A549 (cell line): Measurements from ENCODE around the gene UBIAD1. TPM values are rescaled to one million over a fixed set of nuclear protein-coding genes. Genes with fewer than 3 reads are reported as not detected.
"Not testable (repeated sequence)": the region's sequence is repeated elsewhere in the genome, so short reads cannot be mapped to it uniquely, and the experiment has no call there.

Experiments used
- ATAC-seq, 2 experiments: fragments of 200-7000 bp in 1 of 2; fragments of >200 bp in 1 of 2; cut with Nextera tagmentation in 1 of 2; cut with Tn5 transposase in 1 of 2; 3 replicates each; pipeline versions ENCODE4 v1.8.0 to v1.9.1; 2018 to 2020; ENCODE audit warnings: mild to moderate bottlenecking in 1 of 2, moderate library complexity in 1 of 2
- CTCF ChIA-PET: fragments of 300-600 bp; sonication (Branson Sonifier 250); formaldehyde crosslinking; extraction: SDS; loops from one replicate; lab custom pipeline; 2021; ENCODE audit warnings: antibody characterized with exemption, inconsistent platforms; lab: Yijun Ruan, JAX
- POLR2A ChIA-PET: fragments of 350-600 bp; formaldehyde crosslinking; extraction: SDS; loops from one replicate; lab custom pipeline; 2021; ENCODE audit warnings: antibody characterized with exemption, inconsistent platforms; lab: Yijun Ruan, JAX
- DNase-seq, 2 experiments: peaks; one replicate each; pipeline versions ENCODE4 v3.0.0 to v3.0.0-alpha.2; 2011 to 2016; ENCODE audit warnings: low read depth in 1 of 2, low spot score in 1 of 2
- FAIRE-seq: peaks from 2 replicates; lab custom pipeline; 2011; peaks lifted over from hg19 to GRCh38; lab: Jason Lieb, UNC
- H3K27ac ChIP-seq, 2 experiments: fragments of >200 bp; sonication (Bioruptor Twin); formaldehyde crosslinking; 3 replicates each; pipeline ENCODE4 v1.5.1; 2016 to 2017
- H3K4me1 ChIP-seq: fragments of >200 bp; sonication (Bioruptor Twin); formaldehyde crosslinking; 3 replicates; pipeline ENCODE4 v1.6.1; 2016
- H3K4me2 ChIP-seq: fragments of >200 bp; sonication (Bioruptor Twin); formaldehyde crosslinking; 3 replicates; pipeline ENCODE4 v1.6.1; 2016
- H3K4me3 ChIP-seq: fragments of >200 bp; sonication (Bioruptor Twin); formaldehyde crosslinking; 3 replicates; pipeline ENCODE4 v1.5.1; 2016
- H3K9me3 ChIP-seq: fragments of >200 bp; sonication (Bioruptor Twin); formaldehyde crosslinking; 3 replicates; pipeline ENCODE4 v1.6.1; 2016
- CBX2 ChIP-seq: fragments of 200-600 bp; sonication (generic); IDR thresholded peaks from 2 replicates; pipeline ENCODE4 v1.6.1; 2016; ENCODE audit warnings: low read depth, mild to moderate bottlenecking, borderline replicate concordance
- FOSL2 ChIP-seq, 2 experiments: fragments of 450-650 bp in 1 of 2; fragments of >200 bp in 1 of 2; sonication (Bioruptor Twin) in 1 of 2; formaldehyde crosslinking; IDR thresholded peaks; 2 replicates each; pipeline versions ENCODE4 v1.5.0 to v1.6.1; 2016 to 2020; ENCODE audit warnings: mild to moderate bottlenecking in 1 of 2, moderate library complexity in 1 of 2
- GATA3 ChIP-seq: IDR thresholded peaks from 2 replicates; pipeline ENCODE4 v1.6.1; 2012; ENCODE audit warnings: borderline replicate concordance
- HDAC2 ChIP-seq: fragments of 200-600 bp; sonication (generic); IDR thresholded peaks from 2 replicates; pipeline ENCODE4 v1.6.1; 2016
- KDM1A ChIP-seq: fragments of 200-600 bp; sonication (generic); IDR thresholded peaks from 2 replicates; pipeline ENCODE4 v1.6.1; 2016; ENCODE audit warnings: low read depth, mild to moderate bottlenecking
- MAFK ChIP-seq: fragments of 450-650 bp; IDR thresholded peaks from 2 replicates; pipeline ENCODE4 v1.6.1; 2014; ENCODE audit not compliant: partially characterized antibody
- MAZ ChIP-seq: fragments of 150-350 bp; IDR thresholded peaks from 2 replicates; pipeline ENCODE4 v1.6.1; 2014; ENCODE audit warnings: antibody characterized with exemption, low read depth, low read length, borderline replicate concordance
- MYC ChIP-seq: IDR thresholded peaks from 2 replicates; pipeline ENCODE4 v1.6.1; 2012; ENCODE audit warnings: mild to moderate bottlenecking, inconsistent platforms, low read length, improper control_type of control experiment, borderline replicate concordance
- NPAS2 ChIP-seq: fragments of 250-450 bp; sonication (Bioruptor Pico); IDR thresholded peaks from 2 replicates; pipeline ENCODE4 v1.8.0; 2022; ENCODE audit warnings: mild to moderate bottlenecking, moderate library complexity, borderline replicate concordance
- POLR2A ChIP-seq: IDR thresholded peaks from 2 replicates; pipeline ENCODE4 v1.6.1; 2012; ENCODE audit warnings: mild to moderate bottlenecking, low read length
- RCOR1 ChIP-seq: fragments of 150-350 bp; IDR thresholded peaks from 2 replicates; pipeline ENCODE4 v1.6.1; 2014; ENCODE audit warnings: antibody characterized with exemption, low read length, low read depth
- RFX5 ChIP-seq: fragments of 450-650 bp; IDR thresholded peaks from 2 replicates; pipeline ENCODE4 v1.7.1; 2014; ENCODE audit warnings: antibody characterized with exemption, mild to moderate bottlenecking, moderate library complexity
- RNF2 ChIP-seq: fragments of 200-600 bp; sonication (generic); IDR thresholded peaks from 2 replicates; pipeline ENCODE4 v1.6.1; 2016; ENCODE audit warnings: low read depth, mild to moderate bottlenecking, antibody characterized with exemption, moderate library complexity, borderline replicate concordance
- SREBF2 ChIP-seq: fragments of 450-650 bp; IDR thresholded peaks from 2 replicates; pipeline ENCODE4 v1.6.1; 2014; ENCODE audit warnings: mild to moderate bottlenecking, moderate library complexity
- TP53 ChIP-seq: fragments of 250-450 bp; sonication (Bioruptor Pico); IDR thresholded peaks from 2 replicates; pipeline ENCODE4 v1.5.0; 2021; ENCODE audit warnings: mild to moderate bottlenecking, moderate library complexity
- ZC3H11A ChIP-seq: fragments of 450-650 bp; IDR thresholded peaks from 2 replicates; pipeline ENCODE4 v1.6.1; 2014; ENCODE audit warnings: antibody characterized with exemption, mild to moderate bottlenecking
- ZFP36 ChIP-seq: fragments of 450-650 bp; IDR thresholded peaks from 2 replicates; pipeline ENCODE4 v1.6.1; 2014; ENCODE audit warnings: borderline replicate concordance; ENCODE audit not compliant: partially characterized antibody
- ZNF302 ChIP-seq: fragments of 250-450 bp; sonication (Bioruptor Pico); IDR thresholded peaks from 2 replicates; pipeline ENCODE4 v1.9.0; 2021; ENCODE audit warnings: inconsistent platforms, mild to moderate bottlenecking, moderate library complexity
- ZSCAN20 ChIP-seq: fragments of 250-450 bp; sonication (Bioruptor Pico); IDR thresholded peaks from 2 replicates; pipeline ENCODE4 v1.8.0; 2022; ENCODE audit warnings: mild to moderate bottlenecking, moderate library complexity
- WGBS: methylation state at CpG from one replicate; pipeline ENCODE4 v1.1.6; 2017; ENCODE audit errors: missing lambda C conversion rate; 5-methylcytosine and 5-hydroxymethylcytosine counted together
- polyA plus RNA-seq, 4 experiments: library from polyadenylated mRNA; depleted of rRNA in 3 of 4; stranded (reverse); fragments of >200 nt; fragmentation: RNase III in 1 of 4; extraction: RNeasy Plus Mini Kit Qiagen cat#74134 plus additional on column Dnase treatment in 1 of 4; gene quantifications; 2 replicates in 3 of 4; 3 replicates in 1 of 4; pipeline ENCODE4 v1.2.3, GENCODE V29; 2011 to 2017
- TF ChIP-seq, protein P1 (sequence below): IDR thresholded peaks from 2 replicates; pipeline ENCODE4 v1.6.1; 2012
- TF ChIP-seq, protein P2 (sequence below): IDR thresholded peaks from 2 replicates; pipeline ENCODE4 v1.6.1; 2012

The UBIAD1 gene
- polyA plus RNA-seq, 2 of the 4 experiments (the other 2 are of a cell fraction) = 9.9 to 14.9 TPM

DNA sequence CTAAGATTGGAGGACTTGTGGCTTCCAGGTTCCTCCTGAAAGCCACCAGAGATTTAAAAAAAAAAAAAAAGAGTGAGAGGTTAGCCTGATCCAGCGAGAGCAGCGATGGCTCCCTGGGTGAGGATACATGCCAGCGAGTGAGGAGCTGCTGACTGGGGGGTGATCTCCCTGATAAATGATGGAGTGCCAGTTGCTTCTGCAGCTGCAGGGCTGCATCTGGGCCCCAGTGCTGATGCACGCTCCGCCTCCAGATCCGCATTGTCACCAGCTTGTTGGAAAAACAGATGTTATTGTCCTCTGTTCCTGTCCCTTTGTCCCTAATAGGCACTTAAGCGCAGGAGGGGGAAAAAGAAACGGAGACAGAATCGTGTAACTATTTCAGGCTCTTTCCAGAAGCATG lies 28.6 kb downstream of the UBIAD1 start:
- ATAC-seq (no peak), FAIRE-seq (no peak), DNase-seq (no peak)
- WGBS = 73% methylated on average over 9 of the region's 9 CpGs
- TF ChIP-seq RNF2 = no peak
- Histone ChIP-seq H3K27ac (no peak overlapping the region), H3K4me2 (no peak overlapping the region), H3K4me3 (no peak overlapping the region), H3K4me1 (no peaks in the 10 kb centered on the region), H3K9me3 (no peaks in the 10 kb centered on the region)
- ChIA-PET CTCF (interaction anchor here (0.6 to 1.3 kb wide), 4 partner anchors 9 to 816 kb away, joined by 3 to 6 read pairs (median 3); partner anchors contain the start of gene DISP3), POLR2A (no interaction called here)

DNA sequence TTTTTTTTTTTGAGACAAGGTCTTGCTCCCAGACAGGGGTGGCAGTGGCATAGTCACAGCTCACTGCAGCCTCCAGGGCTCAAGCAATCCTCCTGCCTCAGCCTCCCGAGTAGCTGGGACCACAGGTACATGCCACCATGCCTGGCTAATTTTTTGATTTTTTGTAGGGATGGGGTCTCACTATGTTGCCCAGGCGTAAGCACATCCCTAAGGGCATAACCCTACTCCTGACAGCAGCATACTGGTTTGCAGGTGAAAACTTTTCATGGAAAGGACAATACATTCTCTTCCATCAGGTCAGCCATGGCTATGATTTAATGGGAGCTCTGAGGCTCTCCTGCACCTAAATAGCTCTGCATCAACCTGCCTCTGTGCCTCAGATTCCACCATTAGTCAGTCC lies 29.4 kb downstream of the UBIAD1 start:
- ATAC-seq = no peak
- DNase-seq = no peak
- H3K27ac ChIP-seq = no peak overlapping the region
- WGBS = 58% methylated on average over 2 of the region's 2 CpGs
- POLR2A ChIA-PET = no interaction called here
- CTCF ChIA-PET = interaction anchor here (0.7 to 1.2 kb wide), 3 partner anchors 9 to 177 kb away, joined by 3 to 4 read pairs (median 3); partner anchors contain the start of gene DISP3
- H3K4me2 ChIP-seq = no peak overlapping the region
- TF ChIP-seq ZSCAN20 (no peak), FOSL2 (IDR thresholded peaks at IDR 0.05) (no peak), FOSL2 (CRISPR knock-in tag; IDR thresholded peaks at IDR 0.05) (no peak), CBX2 (no peak), MAZ (no peak), ZFP36 (no peak), GATA3 (no peak), ZC3H11A (no peak), RFX5 (no peak), KDM1A (no peak), RCOR1 (no peak), POLR2A (no peak), RNF2 (no peak), HDAC2 (no peak)
- H3K4me1 ChIP-seq = no peaks in the 10 kb centered on the region
- H3K4me3 ChIP-seq = no peak overlapping the region
- no peak for FAIRE-seq
- H3K9me3 ChIP-seq = no peaks in the 10 kb centered on the region

DNA sequence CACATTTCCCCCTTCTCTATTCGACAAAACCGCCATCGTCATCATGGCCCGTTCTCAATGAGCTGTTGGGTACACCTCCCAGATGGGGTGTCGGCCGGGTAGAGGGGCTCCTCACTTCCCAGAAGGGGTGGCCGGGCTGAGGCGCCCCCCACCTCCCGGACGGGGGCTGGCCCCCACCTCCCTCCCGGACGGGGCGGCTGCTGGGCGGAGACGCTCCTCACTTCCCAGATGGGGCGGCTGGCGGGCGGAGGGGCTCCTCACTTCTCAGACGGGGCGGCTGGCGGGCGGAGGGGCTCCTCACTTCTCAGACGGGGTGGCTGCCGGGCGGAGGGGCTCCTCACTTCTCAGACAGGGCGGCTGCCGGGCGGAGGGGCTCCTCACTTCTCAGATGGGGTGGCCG lies 32.5 kb downstream of the UBIAD1 start:
- POLR2A ChIA-PET, ATAC-seq, DNase-seq, H3K9me3 ChIP-seq, FAIRE-seq, H3K27ac ChIP-seq, H3K4me3 ChIP-seq, H3K4me1 ChIP-seq, H3K4me2 ChIP-seq: not testable (repeated sequence)
- CTCF ChIA-PET = interaction anchor here (1.1 kb wide), 1 partner anchor 9 kb away, joined by 3 read pairs; no protein-coding TSS in a partner anchor
- WGBS = 100% methylated on average over 3 of the region's 29 CpGs

- Histone ChIP-seq H3K4me3 (no peak overlapping the region), H3K27ac (no peak overlapping the region), H3K4me2 (no peak overlapping the region), H3K4me1 (no peaks in the 10 kb centered on the region), H3K9me3 (no peaks in the 10 kb centered on the region)
- ChIA-PET CTCF (no interaction called here), POLR2A (no interaction called here)
- TF ChIP-seq RCOR1 (no peak), ZNF302 (CRISPR knock-in tag) (no peak), NPAS2 (no peak), TP53 (CRISPR knock-in tag) (no peak), SREBF2 (no peak), POLR2A (no peak), MYC (no peak), MAFK (no peak)
- TF ChIP-seq, protein P1, sequence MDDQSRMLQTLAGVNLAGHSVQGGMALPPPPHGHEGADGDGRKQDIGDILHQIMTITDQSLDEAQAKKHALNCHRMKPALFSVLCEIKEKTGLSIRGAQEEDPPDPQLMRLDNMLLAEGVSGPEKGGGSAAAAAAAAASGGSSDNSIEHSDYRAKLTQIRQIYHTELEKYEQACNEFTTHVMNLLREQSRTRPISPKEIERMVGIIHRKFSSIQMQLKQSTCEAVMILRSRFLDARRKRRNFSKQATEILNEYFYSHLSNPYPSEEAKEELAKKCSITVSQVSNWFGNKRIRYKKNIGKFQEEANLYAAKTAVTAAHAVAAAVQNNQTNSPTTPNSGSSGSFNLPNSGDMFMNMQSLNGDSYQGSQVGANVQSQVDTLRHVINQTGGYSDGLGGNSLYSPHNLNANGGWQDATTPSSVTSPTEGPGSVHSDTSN = no peak
- TF ChIP-seq, protein P2, sequence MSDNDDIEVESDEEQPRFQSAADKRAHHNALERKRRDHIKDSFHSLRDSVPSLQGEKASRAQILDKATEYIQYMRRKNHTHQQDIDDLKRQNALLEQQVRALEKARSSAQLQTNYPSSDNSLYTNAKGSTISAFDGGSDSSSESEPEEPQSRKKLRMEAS = no peak
- 50% methylated on average over 2 of the region's 3 CpGs for WGBS
- no peak for ATAC-seq
- FAIRE-seq = no peak
- no peak for DNase-seq
Observed at GRCh38 chr1:11307852-11308251, 34.9 kb downstream of the UBIAD1 start.
